Gastrocnemius medialis (tissue), 4 donors: ENCODE results near the gene SLC50A1. TPM values are rescaled to one million over a fixed set of nuclear protein-coding genes. Genes with fewer than 3 reads are reported as not detected.

Experiments
- ATAC-seq, 2 donors: fragments of 150-250 bp; one replicate each; pipeline ENCODE4 v1.9.1; 2016
- DNase-seq, 2 donors: peaks; one replicate each; pipeline ENCODE4 v3.0.0-alpha.2; 2019
- H3K27ac ChIP-seq, 4 donors: fragments of 200-600 bp; sonication (generic); 1 replicate in 1 of 4; 2 replicates in 3 of 4; pipeline ENCODE4 v1.5.1; 2016 to 2018; ENCODE audit warnings: mild to moderate bottlenecking in 2 of 4, moderate library complexity in 1 of 4
- H3K27me3 ChIP-seq, 3 donors: fragments of 200-600 bp; sonication (generic) in 2 of 3; 1 replicate in 1 of 3; 2 replicates in 2 of 3; pipeline versions ENCODE4 v1.5.1 to v1.6.0; 2016 to 2019; ENCODE audit warnings: mild to moderate bottlenecking in 1 of 3, moderate library complexity in 1 of 3
- H3K36me3 ChIP-seq, 2 donors: fragments of 200-600 bp; sonication (generic) in 1 of 2; one replicate each; pipeline ENCODE4 v1.5.1; 2017 to 2018
- H3K4me1 ChIP-seq, 2 donors: fragments of 200-600 bp; sonication (generic) in 1 of 2; one replicate each; pipeline ENCODE4 v1.5.1; 2016 to 2017; ENCODE audit warnings: mild to moderate bottlenecking in 2 of 2
- H3K4me3 ChIP-seq, 4 donors: fragments of 200-600 bp; sonication (generic) in 3 of 4; 1 replicate in 1 of 4; 2 replicates in 3 of 4; pipeline ENCODE4 v1.5.1; 2016 to 2019; ENCODE audit warnings: mild to moderate bottlenecking in 2 of 4
- H3K9me3 ChIP-seq, 3 donors: fragments of 200-600 bp; sonication (generic) in 2 of 3; 1 replicate in 1 of 3; 2 replicates in 2 of 3; pipeline ENCODE4 v1.5.1; 2016 to 2019
- POLR2A ChIP-seq, 2 donors: fragments of 450-650 bp; IDR thresholded peaks; one replicate each; pipeline ENCODE4 v1.6.1; 2017; ENCODE audit warnings: antibody characterized with exemption in 2 of 2, mild to moderate bottlenecking in 2 of 2, moderate library complexity in 2 of 2
- in situ Hi-C, 4 donors: fragments of 200-750 bp; cut with MboI; loops; one replicate each; pipeline versions ENCODE4 v1.15.0 to v1.8.0; 2017; ENCODE audit warnings: low sequenced_read_pairs in 4 of 4
- intact Hi-C: fragments of 100-400 bp; cut with DNase I; formaldehyde crosslinking; loops from one replicate; pipeline ENCODE4 v1.15.1; 2023; ENCODE audit warnings: low total_unique reads
- total RNA-seq, 4 donors: library from RNA; depleted of rRNA; stranded (reverse); fragments of >200 nt; gene quantifications; one replicate each; pipeline versions ENCODE4 v1.1.0 to v1.2.3, GENCODE V29; 2016
- TF ChIP-seq, protein P1 (sequence below), 5 experiments: fragments of 450-650 bp in 3 of 5; fragments of 200-600 bp in 2 of 5; sonication (generic) in 2 of 5; IDR thresholded peaks in 4 of 5; conservative IDR thresholded peaks in 1 of 5; 1 replicate in 4 of 5; 2 replicates in 1 of 5; pipeline ENCODE4 v1.5.1; 2016 to 2019; ENCODE audit warnings: antibody characterized with exemption in 5 of 5, mild to moderate bottlenecking in 3 of 5, moderate library complexity in 3 of 5

Gene SLC50A1
- total RNA-seq, 4 donors from 2014 or later, result 3.5 to 11.4 (median 8.2) TPM

DNA sequence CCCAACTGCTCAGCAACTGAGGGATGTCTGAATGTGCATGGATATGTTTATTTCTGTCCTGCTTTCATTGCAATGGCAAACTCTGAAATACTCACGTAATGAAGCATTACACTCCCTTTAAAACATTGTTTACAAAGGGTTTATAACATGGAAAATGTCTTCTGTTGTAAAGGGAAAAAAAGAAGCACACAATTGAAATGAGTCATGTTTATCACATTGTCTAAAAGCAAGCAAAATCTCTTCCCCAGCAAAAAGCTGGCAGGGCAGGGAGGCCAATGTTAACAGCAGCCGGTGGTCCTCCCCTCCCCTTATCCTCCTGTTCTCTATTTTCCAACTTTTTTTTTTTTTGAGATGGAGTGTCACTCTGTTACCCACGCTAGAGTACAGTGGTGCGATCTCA is 11.9 kb upstream of the SLC50A1 start:
- Histone ChIP-seq H3K36me3 (no peaks in the 10 kb centered on the region), H3K9me3 (no peaks in the 10 kb centered on the region), H3K27me3 (peaks cover 9 to 31% (median 28%) of the 10 kb centered on the region in 3 donors), H3K4me1 (peaks cover 0 to 27% of the 10 kb centered on the region in 2 donors), H3K27ac (no peak overlapping the region), H3K4me3 (no peak overlapping the region)
- in situ Hi-C loops (no loop called here), intact Hi-C loops (no loop called here)
- no peak for TF ChIP-seq POLR2A (IDR thresholded peaks at IDR 0.05)
- TF ChIP-seq, protein P1, sequence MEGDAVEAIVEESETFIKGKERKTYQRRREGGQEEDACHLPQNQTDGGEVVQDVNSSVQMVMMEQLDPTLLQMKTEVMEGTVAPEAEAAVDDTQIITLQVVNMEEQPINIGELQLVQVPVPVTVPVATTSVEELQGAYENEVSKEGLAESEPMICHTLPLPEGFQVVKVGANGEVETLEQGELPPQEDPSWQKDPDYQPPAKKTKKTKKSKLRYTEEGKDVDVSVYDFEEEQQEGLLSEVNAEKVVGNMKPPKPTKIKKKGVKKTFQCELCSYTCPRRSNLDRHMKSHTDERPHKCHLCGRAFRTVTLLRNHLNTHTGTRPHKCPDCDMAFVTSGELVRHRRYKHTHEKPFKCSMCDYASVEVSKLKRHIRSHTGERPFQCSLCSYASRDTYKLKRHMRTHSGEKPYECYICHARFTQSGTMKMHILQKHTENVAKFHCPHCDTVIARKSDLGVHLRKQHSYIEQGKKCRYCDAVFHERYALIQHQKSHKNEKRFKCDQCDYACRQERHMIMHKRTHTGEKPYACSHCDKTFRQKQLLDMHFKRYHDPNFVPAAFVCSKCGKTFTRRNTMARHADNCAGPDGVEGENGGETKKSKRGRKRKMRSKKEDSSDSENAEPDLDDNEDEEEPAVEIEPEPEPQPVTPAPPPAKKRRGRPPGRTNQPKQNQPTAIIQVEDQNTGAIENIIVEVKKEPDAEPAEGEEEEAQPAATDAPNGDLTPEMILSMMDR (IDR thresholded peaks at IDR 0.05 in 4 of 5, conservative IDR thresholded peaks at IDR 0.05 in 1 of 5), result no peak
- DNase-seq, result no peak
- ATAC-seq, result no peak

DNA sequence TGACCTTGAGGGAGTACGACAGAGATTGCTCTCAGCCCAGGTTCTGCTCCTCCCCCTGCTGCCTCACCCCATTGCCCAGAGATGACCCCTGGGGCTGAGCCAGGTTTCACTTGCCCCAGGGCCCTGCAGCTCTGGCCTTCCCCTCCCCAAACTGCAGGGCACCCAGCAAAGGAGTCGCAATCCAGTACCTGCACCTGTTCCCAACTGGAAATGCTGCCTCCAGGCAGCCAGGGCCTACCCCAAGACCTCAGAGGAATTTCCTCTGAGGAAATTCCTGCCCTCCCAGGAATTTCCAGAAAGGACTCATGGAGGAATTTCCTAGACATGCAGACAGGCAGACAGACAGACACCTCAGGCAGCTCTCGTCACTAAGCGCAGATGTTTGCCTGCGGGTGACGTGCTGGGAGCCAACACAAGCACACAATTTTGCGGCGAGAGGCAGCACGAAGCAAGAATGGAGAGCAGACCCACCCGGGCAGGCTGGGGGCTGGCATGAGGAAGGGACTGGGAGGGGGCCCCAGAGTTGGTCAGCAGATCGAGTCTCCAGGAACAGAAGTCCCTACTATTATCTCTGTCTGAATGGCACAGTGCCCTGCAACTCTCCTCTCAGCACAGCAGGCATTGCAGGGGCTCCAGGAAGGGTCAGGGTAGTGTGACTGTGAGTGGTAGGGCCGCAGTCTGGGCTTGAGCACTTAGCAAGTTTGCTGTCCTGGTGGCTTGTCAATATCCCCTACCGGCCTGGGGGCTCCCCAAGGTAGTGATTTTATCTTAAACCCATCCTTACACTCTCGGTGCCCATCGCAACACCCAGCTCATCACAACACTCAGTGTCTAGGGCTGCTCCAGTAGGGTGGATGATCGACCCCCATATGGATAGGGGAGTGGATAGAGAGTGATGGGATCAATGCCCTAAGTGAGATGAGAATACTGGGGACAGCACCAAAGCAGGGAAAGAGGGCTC is 10.9 kb upstream of the SLC50A1 start:
- in situ Hi-C loops, result no loop called here
- TF ChIP-seq, protein P1 (IDR thresholded peaks at IDR 0.05 in 4 of 5, conservative IDR thresholded peaks at IDR 0.05 in 1 of 5), result no peak
- no peak for TF ChIP-seq POLR2A (IDR thresholded peaks at IDR 0.05)
- Histone ChIP-seq H3K9me3 (no peaks in the 10 kb centered on the region), H3K27me3 (peaks cover 11 to 37% (median 31%) of the 10 kb centered on the region in 3 donors), H3K27ac (no peak overlapping the region), H3K36me3 (no peaks in the 10 kb centered on the region), H3K4me1 (peaks cover 0 to 30% of the 10 kb centered on the region in 2 donors), H3K4me3 (no peak overlapping the region)
- DNase-seq, result no peak
- no peak for ATAC-seq
- intact Hi-C loops, result no loop called here

GRCh38 chr1:155125511-155125945 is 10.1 kb upstream of the SLC50A1 start:
- Histone ChIP-seq H3K9me3 (no peaks in the 10 kb centered on the region), H3K4me3 (peak overlapping the region in 1 of 4 donors; percentile 88), H3K27ac (peak overlapping the region in 3 of 4 donors; percentile 80 to 100 (median 81)), H3K4me1 (peaks cover 1 to 36% of the 10 kb centered on the region in 2 donors), H3K27me3 (peaks cover 14 to 43% (median 34%) of the 10 kb centered on the region in 3 donors), H3K36me3 (no peaks in the 10 kb centered on the region)
- no peak for DNase-seq
- TF ChIP-seq, protein P1 (IDR thresholded peaks at IDR 0.05 in 4 of 5, conservative IDR thresholded peaks at IDR 0.05 in 1 of 5), result no peak
- TF ChIP-seq POLR2A (IDR thresholded peaks at IDR 0.05), result no peak
- in situ Hi-C loops (no loop called here), intact Hi-C loops (no loop called here)
- ATAC-seq, result no peak

- TF ChIP-seq POLR2A (IDR thresholded peaks at IDR 0.05), result no peak
- TF ChIP-seq, protein P1 (IDR thresholded peaks at IDR 0.05 in 4 of 5, conservative IDR thresholded peaks at IDR 0.05 in 1 of 5), result no peak
- H3K27me3 ChIP-seq, result peaks cover 14 to 43% (median 34%) of the 10 kb centered on the region in 3 donors
- intact Hi-C loops, result no loop called here
- in situ Hi-C loops, result no loop called here
- H3K36me3 ChIP-seq, result no peaks in the 10 kb centered on the region
- H3K27ac ChIP-seq, result peak overlapping the region; percentile 80 to 100 (median 88)
- peak overlapping the region; percentile 64 to 88 (median 74) for H3K4me3 ChIP-seq
- DNase-seq (peak in 1 of 2 donors; percentile 15), ATAC-seq (no peak)
- no peaks in the 10 kb centered on the region for H3K9me3 ChIP-seq
- peaks cover 7 to 40% of the 10 kb centered on the region in 2 donors for H3K4me1 ChIP-seq
These were observed 9.6 kb upstream of the SLC50A1 start for GRCh38 chr1:155125946-155126555.
